Panc1 (cell line): Measurements from ENCODE around the gene UBA1. TPM values are rescaled to one million over a fixed set of nuclear protein-coding genes. Genes with fewer than 3 reads are reported as not detected.

Experiments used
- ATAC-seq: fragments of 200-7000 bp; cut with Tn5 transposase; 2 replicates; pipeline ENCODE4 v1.9.1; 2020; ENCODE audit warnings: mild to moderate bottlenecking, moderate library complexity
- BruUV-seq: library from RNA; stranded (reverse); fragments of 400-500 nt; replicated peaks from 2 replicates; lab custom pipeline; 2021; lab: Mats Ljungman, UMichigan
- CTCF ChIA-PET: fragments of 300-600 bp; sonication (Branson Sonifier 250); formaldehyde crosslinking; loops from one replicate; lab custom pipeline; 2022; ENCODE audit warnings: antibody characterized with exemption; lab: Charles Lee
- POLR2A ChIA-PET: fragments of 300-600 bp; sonication (Branson Sonifier 250); formaldehyde crosslinking; loops from one replicate; lab custom pipeline; 2022; ENCODE audit warnings: antibody characterized with exemption; lab: Charles Lee
- DNase-seq: peaks from one replicate; pipeline ENCODE4 v3.0.0-alpha.2; 2010; ENCODE audit warnings: low read depth, low spot score
- H3K27ac ChIP-seq: 2 replicates; pipeline ENCODE4 v1.5.1; 2011; ENCODE audit warnings: mild to moderate bottlenecking, low read length, inconsistent platforms
- H3K27me3 ChIP-seq: fragments of 200-500 bp; sonication (Bioruptor generic); 2 replicates; pipeline ENCODE4 v1.6.0; 2014; ENCODE audit warnings: low read length, inconsistent platforms; ENCODE audit not compliant: control insufficient read depth, insufficient read depth
- H3K36me3 ChIP-seq: fragments of 200-500 bp; sonication (Bioruptor generic); 2 replicates; pipeline ENCODE4 v1.5.1; 2014; ENCODE audit warnings: inconsistent platforms, mild to moderate bottlenecking, low read length, moderate library complexity; ENCODE audit not compliant: control insufficient read depth, insufficient read depth
- H3K4me1 ChIP-seq: 2 replicates; pipeline ENCODE4 v1.5.1; 2011; ENCODE audit warnings: inconsistent platforms, mild to moderate bottlenecking, low read length, moderate library complexity; ENCODE audit not compliant: control insufficient read depth, insufficient read depth
- H3K4me3 ChIP-seq, 2 experiments: 2 replicates each; pipeline ENCODE4 v1.5.1; 2011 to 2012; ENCODE audit warnings: low read depth in 2 of 2, low read length in 2 of 2, mild to moderate bottlenecking in 2 of 2, inconsistent platforms in 1 of 2, moderate library complexity in 1 of 2
- H3K9me3 ChIP-seq: fragments of 200-500 bp; sonication (Bioruptor generic); 2 replicates; pipeline ENCODE4 v1.5.1; 2014; ENCODE audit warnings: low read depth, mild to moderate bottlenecking, inconsistent platforms, low read length, moderate library complexity; ENCODE audit not compliant: control insufficient read depth, insufficient read depth
- POLR2AphosphoS5 ChIP-seq: IDR thresholded peaks from 2 replicates; pipeline ENCODE4 v1.6.1; 2012; ENCODE audit warnings: mild to moderate bottlenecking, low read depth, low read length, moderate library complexity
- SIN3A ChIP-seq: IDR thresholded peaks from 2 replicates; pipeline ENCODE4 v1.6.1; 2012; ENCODE audit warnings: low read depth, mild to moderate bottlenecking, low read length, moderate library complexity, borderline replicate concordance; ENCODE audit not compliant: insufficient read depth
- TCF7L2 ChIP-seq: IDR thresholded peaks from 2 replicates; pipeline ENCODE4 v1.6.1; 2011; ENCODE audit warnings: mild to moderate bottlenecking, low read depth, low read length, inconsistent platforms
- in situ Hi-C: cut with HindIII; loops from 2 replicates; pipeline ENCODE4 v1.10.0; 2016; ENCODE audit warnings: low sequenced_read_pairs, low pct_unique_long_range_greater_than_20kb
- intact Hi-C: fragments of 100-400 bp; cut with micrococcal nuclease; formaldehyde crosslinking; loops from one replicate; pipeline ENCODE4 v1.10.0; 2022; ENCODE audit not compliant: unreplicated experiment
- total RNA-seq: library from RNA; stranded (reverse); gene quantifications from one replicate; pipeline ENCODE4 v1.2.1, GENCODE V29; 2021; ENCODE audit not compliant: unreplicated experiment
- TF ChIP-seq, protein P1 (sequence below): fragments of 450-650 bp; IDR thresholded peaks from 2 replicates; pipeline ENCODE4 v1.5.1; 2017; ENCODE audit warnings: mild to moderate bottlenecking
- TF ChIP-seq, protein P2 (sequence below), 2 experiments: IDR thresholded peaks; 2 replicates each; pipeline ENCODE4 v1.6.1; 2011 to 2012; ENCODE audit warnings: low read depth in 2 of 2, control low read depth in 1 of 2, low read length in 1 of 2, mild to moderate bottlenecking in 1 of 2, moderate library complexity in 1 of 2; ENCODE audit not compliant: insufficient read depth in 1 of 2

Gene UBA1
- total RNA-seq, 1 experiment from 2014 or later = 302 TPM

DNA sequence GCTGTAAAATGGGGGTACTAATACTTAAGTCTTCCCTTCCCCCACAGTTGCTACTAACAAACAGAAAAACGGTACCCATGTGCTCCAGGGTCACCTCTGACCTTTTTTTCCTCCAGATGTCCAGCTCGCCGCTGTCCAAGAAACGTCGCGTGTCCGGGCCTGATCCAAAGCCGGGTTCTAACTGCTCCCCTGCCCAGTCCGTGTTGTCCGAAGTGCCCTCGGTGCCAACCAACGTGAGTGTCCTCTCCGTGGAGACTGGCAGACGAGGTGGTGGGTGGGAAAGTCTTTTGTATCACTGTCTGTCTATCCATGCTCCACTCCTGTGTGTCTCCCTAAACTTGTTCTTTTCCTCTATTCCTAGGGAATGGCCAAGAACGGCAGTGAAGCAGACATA lies 5.1 kb downstream of the UBA1 start:
- intact Hi-C loops (loop anchor here (10.0 kb wide), 2 partner anchors 186 to 326 kb away; no protein-coding TSS in a partner anchor), in situ Hi-C loops (no loop called here)
- Histone ChIP-seq H3K27ac (no peak overlapping the region), H3K27me3 (no peaks in the 10 kb centered on the region), H3K9me3 (no peaks in the 10 kb centered on the region), H3K4me3 (no peak overlapping the region), H3K4me1 (peaks cover 24% of the 10 kb centered on the region), H3K36me3 (peaks cover 14% of the 10 kb centered on the region)
- TF ChIP-seq, protein P1, sequence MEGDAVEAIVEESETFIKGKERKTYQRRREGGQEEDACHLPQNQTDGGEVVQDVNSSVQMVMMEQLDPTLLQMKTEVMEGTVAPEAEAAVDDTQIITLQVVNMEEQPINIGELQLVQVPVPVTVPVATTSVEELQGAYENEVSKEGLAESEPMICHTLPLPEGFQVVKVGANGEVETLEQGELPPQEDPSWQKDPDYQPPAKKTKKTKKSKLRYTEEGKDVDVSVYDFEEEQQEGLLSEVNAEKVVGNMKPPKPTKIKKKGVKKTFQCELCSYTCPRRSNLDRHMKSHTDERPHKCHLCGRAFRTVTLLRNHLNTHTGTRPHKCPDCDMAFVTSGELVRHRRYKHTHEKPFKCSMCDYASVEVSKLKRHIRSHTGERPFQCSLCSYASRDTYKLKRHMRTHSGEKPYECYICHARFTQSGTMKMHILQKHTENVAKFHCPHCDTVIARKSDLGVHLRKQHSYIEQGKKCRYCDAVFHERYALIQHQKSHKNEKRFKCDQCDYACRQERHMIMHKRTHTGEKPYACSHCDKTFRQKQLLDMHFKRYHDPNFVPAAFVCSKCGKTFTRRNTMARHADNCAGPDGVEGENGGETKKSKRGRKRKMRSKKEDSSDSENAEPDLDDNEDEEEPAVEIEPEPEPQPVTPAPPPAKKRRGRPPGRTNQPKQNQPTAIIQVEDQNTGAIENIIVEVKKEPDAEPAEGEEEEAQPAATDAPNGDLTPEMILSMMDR = no peak
- TF ChIP-seq TCF7L2 (no peak), POLR2AphosphoS5 (no peak), SIN3A (no peak)
- TF ChIP-seq, protein P2, sequence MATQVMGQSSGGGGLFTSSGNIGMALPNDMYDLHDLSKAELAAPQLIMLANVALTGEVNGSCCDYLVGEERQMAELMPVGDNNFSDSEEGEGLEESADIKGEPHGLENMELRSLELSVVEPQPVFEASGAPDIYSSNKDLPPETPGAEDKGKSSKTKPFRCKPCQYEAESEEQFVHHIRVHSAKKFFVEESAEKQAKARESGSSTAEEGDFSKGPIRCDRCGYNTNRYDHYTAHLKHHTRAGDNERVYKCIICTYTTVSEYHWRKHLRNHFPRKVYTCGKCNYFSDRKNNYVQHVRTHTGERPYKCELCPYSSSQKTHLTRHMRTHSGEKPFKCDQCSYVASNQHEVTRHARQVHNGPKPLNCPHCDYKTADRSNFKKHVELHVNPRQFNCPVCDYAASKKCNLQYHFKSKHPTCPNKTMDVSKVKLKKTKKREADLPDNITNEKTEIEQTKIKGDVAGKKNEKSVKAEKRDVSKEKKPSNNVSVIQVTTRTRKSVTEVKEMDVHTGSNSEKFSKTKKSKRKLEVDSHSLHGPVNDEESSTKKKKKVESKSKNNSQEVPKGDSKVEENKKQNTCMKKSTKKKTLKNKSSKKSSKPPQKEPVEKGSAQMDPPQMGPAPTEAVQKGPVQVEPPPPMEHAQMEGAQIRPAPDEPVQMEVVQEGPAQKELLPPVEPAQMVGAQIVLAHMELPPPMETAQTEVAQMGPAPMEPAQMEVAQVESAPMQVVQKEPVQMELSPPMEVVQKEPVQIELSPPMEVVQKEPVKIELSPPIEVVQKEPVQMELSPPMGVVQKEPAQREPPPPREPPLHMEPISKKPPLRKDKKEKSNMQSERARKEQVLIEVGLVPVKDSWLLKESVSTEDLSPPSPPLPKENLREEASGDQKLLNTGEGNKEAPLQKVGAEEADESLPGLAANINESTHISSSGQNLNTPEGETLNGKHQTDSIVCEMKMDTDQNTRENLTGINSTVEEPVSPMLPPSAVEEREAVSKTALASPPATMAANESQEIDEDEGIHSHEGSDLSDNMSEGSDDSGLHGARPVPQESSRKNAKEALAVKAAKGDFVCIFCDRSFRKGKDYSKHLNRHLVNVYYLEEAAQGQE (IDR thresholded peaks at IDR 0.05; ENCODE audit: insufficient read depth in 1 of 2, low read depth in 2 of 2, low read length in 1 of 2) = no peak
- no TSS peak for BruUV-seq
- ChIA-PET POLR2A (no interaction called here), CTCF (no interaction called here)
- no peak for DNase-seq
- ATAC-seq = no peak

DNA sequence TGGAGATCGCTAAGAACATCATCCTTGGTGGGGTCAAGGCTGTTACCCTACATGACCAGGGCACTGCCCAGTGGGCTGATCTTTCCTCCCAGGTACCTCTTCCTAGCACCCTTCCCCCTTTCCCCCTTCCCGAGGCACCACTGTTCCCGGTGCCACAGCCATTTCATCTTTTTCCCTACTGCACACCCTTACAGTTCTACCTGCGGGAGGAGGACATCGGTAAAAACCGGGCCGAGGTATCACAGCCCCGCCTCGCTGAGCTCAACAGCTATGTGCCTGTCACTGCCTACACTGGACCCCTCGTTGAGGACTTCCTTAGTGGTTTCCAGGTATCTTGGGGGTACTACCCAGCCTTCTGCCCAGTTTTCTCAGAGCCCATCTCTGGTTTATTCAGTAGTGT lies 5.7 kb downstream of the UBA1 start:
- Histone ChIP-seq H3K4me1 (peaks cover 24% of the 10 kb centered on the region), H3K4me3 (no peak overlapping the region), H3K27me3 (no peaks in the 10 kb centered on the region), H3K27ac (no peak overlapping the region), H3K9me3 (no peaks in the 10 kb centered on the region), H3K36me3 (peaks cover 14% of the 10 kb centered on the region)
- no peak for TF ChIP-seq POLR2AphosphoS5
- TF ChIP-seq, protein P2 (IDR thresholded peaks at IDR 0.05; ENCODE audit: insufficient read depth in 1 of 2, low read depth in 2 of 2, low read length in 1 of 2) = no peak
- TF ChIP-seq, protein P1 = no peak
- no peak for TF ChIP-seq TCF7L2
- POLR2A ChIA-PET = no interaction called here
- CTCF ChIA-PET = no interaction called here
- in situ Hi-C loops (no loop called here), intact Hi-C loops (loop anchor here (10.0 kb wide), 2 partner anchors 186 to 326 kb away; no protein-coding TSS in a partner anchor)
- BruUV-seq = no TSS peak
- DNase-seq = no peak
- no peak for ATAC-seq
